CD14-positive monocyte (primary cell): ENCODE measurements around the gene KIF25. TPM values are rescaled to one million over a fixed set of nuclear protein-coding genes. Genes with fewer than 3 reads are reported as not detected.

ENCODE experiments used
- DNase-seq, 3 donors: peaks; one replicate each; pipeline ENCODE4 v3.0.0-alpha.2; 2011 to 2022
- H2AFZ ChIP-seq: 2 replicates; pipeline ENCODE4 v1.6.0; 2012; ENCODE audit warnings: mild to moderate bottlenecking, low read depth, low read length, inconsistent platforms; ENCODE audit not compliant: insufficient read depth, poor library complexity, severe bottlenecking
- H3K27ac ChIP-seq, 2 donors: 1 replicate in 1 of 2; 2 replicates in 1 of 2; pipeline ENCODE4 v1.5.1; 2012 to 2013; ENCODE audit warnings: low read length in 2 of 2, control low read depth in 1 of 2, inconsistent platforms in 1 of 2, low read depth in 1 of 2, mild to moderate bottlenecking in 1 of 2
- H3K27me3 ChIP-seq, 2 donors: one replicate each; pipeline versions ENCODE4 v1.6.0 to v1.6.1; 2011 to 2013; ENCODE audit warnings: low read length in 2 of 2; ENCODE audit not compliant: control insufficient read depth in 2 of 2, insufficient read depth in 2 of 2
- H3K36me3 ChIP-seq, 2 donors: replicated peaks in 1 of 2; 1 replicate in 1 of 2; 2 replicates in 1 of 2; pipeline versions ENCODE4 v1.5.1 to v1.6.1; 2012 to 2013; ENCODE audit warnings: low read length in 2 of 2, control low read depth in 1 of 2, inconsistent platforms in 1 of 2, mild to moderate bottlenecking in 1 of 2; ENCODE audit not compliant: insufficient read depth in 2 of 2, control insufficient read depth in 1 of 2
- H3K4me1 ChIP-seq, 2 donors: 1 replicate in 1 of 2; 2 replicates in 1 of 2; pipeline versions ENCODE4 v1.5.1 to v1.6.1; 2012 to 2013; ENCODE audit warnings: low read length in 2 of 2, control low read depth in 1 of 2, inconsistent platforms in 1 of 2, mild to moderate bottlenecking in 1 of 2, moderate library complexity in 1 of 2; ENCODE audit not compliant: insufficient read depth in 2 of 2, control insufficient read depth in 1 of 2
- H3K4me2 ChIP-seq: replicated peaks from 2 replicates; pipeline ENCODE3; 2012; ENCODE audit warnings: low read length, moderate library complexity, mild to moderate bottlenecking; ENCODE audit not compliant: poor library complexity, severe bottlenecking; ENCODE audit errors: extremely low read depth
- H3K4me3 ChIP-seq, 3 experiments: fragments of 200-600 bp in 1 of 3; sonication (generic) in 1 of 3; replicated peaks in 1 of 3; 1 replicate in 2 of 3; 2 replicates in 1 of 3; pipeline ENCODE4 v1.5.1; 2011 to 2013; ENCODE audit warnings: low read length in 3 of 3, mild to moderate bottlenecking in 3 of 3, control low read depth in 2 of 3, low read depth in 2 of 3, inconsistent platforms in 1 of 3, moderate library complexity in 1 of 3
- H3K79me2 ChIP-seq: 2 replicates; pipeline ENCODE4 v1.6.0; 2012; ENCODE audit warnings: mild to moderate bottlenecking, control low read depth, inconsistent platforms, low read length, moderate library complexity; ENCODE audit not compliant: insufficient read depth
- H3K9ac ChIP-seq: 2 replicates; pipeline ENCODE4 v1.6.0; 2017; ENCODE audit warnings: low read length, mild to moderate bottlenecking; ENCODE audit not compliant: insufficient read depth, poor library complexity, severe bottlenecking
- H3K9me3 ChIP-seq, 2 donors: replicated peaks in 1 of 2; 1 replicate in 1 of 2; 2 replicates in 1 of 2; pipeline versions ENCODE4 v1.5.1 to v1.6.1; 2012 to 2013; ENCODE audit warnings: low read length in 2 of 2, control low read depth in 1 of 2; ENCODE audit not compliant: control insufficient read depth in 1 of 2, insufficient read depth in 1 of 2
- H4K20me1 ChIP-seq: 2 replicates; pipeline ENCODE4 v1.6.0; 2012; ENCODE audit warnings: mild to moderate bottlenecking, low read length, control low read depth, moderate library complexity; ENCODE audit not compliant: insufficient read depth
- H3K27ac Mint-ChIP-seq, 7 donors: one replicate each; pipeline ENCODE4 v1.8.0; 2020; ENCODE audit warnings: mild to moderate bottlenecking in 7 of 7, mixed read lengths in 7 of 7, moderate library complexity in 6 of 7, inconsistent platforms in 2 of 7
- H3K27me3 Mint-ChIP-seq, 3 donors: one replicate each; pipeline ENCODE4 v1.8.0; 2021 to 2022; ENCODE audit warnings: low read depth in 3 of 3, mild to moderate bottlenecking in 3 of 3, mixed read lengths in 3 of 3, moderate library complexity in 3 of 3, inconsistent platforms in 1 of 3
- H3K36me3 Mint-ChIP-seq, 2 donors: one replicate each; pipeline ENCODE4 v1.8.0; 2020; ENCODE audit warnings: mixed read lengths in 2 of 2, inconsistent platforms in 1 of 2, mild to moderate bottlenecking in 1 of 2
- H3K4me1 Mint-ChIP-seq: one replicate; pipeline ENCODE4 v1.8.0; 2020; ENCODE audit warnings: mild to moderate bottlenecking, mixed read lengths
- H3K4me3 Mint-ChIP-seq, 2 donors: one replicate each; pipeline ENCODE4 v1.8.0; 2020; ENCODE audit warnings: mild to moderate bottlenecking in 2 of 2, mixed read lengths in 2 of 2, moderate library complexity in 1 of 2
- H3K9me3 Mint-ChIP-seq, 7 donors: one replicate each; pipeline ENCODE4 v1.8.0; 2020 to 2022; ENCODE audit warnings: mixed read lengths in 7 of 7, mild to moderate bottlenecking in 6 of 7, moderate library complexity in 6 of 7, inconsistent platforms in 2 of 7
- WGBS: methylation state at CpG from one replicate; pipeline ENCODE4 v1.1.5; 2013; ENCODE audit warnings: missing lambda C conversion rate; ENCODE audit not compliant: insufficient coverage; 5-methylcytosine and 5-hydroxymethylcytosine counted together
- intact Hi-C, 2 donors: fragments of 100-400 bp; cut with micrococcal nuclease; formaldehyde crosslinking; loops; one replicate each; pipeline versions ENCODE4 v1.15.0 to v1.15.1; 2023
- polyA plus RNA-seq, 3 donors: library from polyadenylated mRNA; depleted of rRNA in 1 of 3; unstranded in 2 of 3; stranded (reverse) in 1 of 3; fragments of 300-500 nt in 2 of 3; fragments of >200 nt in 1 of 3; fragmentation: Illumina TruSeq in 2 of 3; gene quantifications; 1 replicate in 2 of 3; 2 replicates in 1 of 3; pipeline ENCODE4 v1.2.3, GENCODE V29; 2012 to 2021
- TF ChIP-seq, protein P1 (sequence below): fragments of 200-600 bp; IDR thresholded peaks from one replicate; pipeline ENCODE4 v1.8.0; 2022; ENCODE audit warnings: antibody characterized with exemption, mild to moderate bottlenecking

KIF25 gene
- polyA plus RNA-seq, 3 donors: not detected

GRCh38 chr6:168011291-168011690 lies 13.8 kb downstream of the KIF25 start:
- H3K4me1 ChIP-seq: no peaks in the 10 kb centered on the region
- intact Hi-C loops: no loop called here
- no CpG with 5 or more reads among the region's 1 CpG for WGBS
- H3K36me3 Mint-ChIP-seq: no peaks in the 10 kb centered on the region
- H2AFZ ChIP-seq: no peak overlapping the region
- DNase-seq: no peak
- H3K4me3 Mint-ChIP-seq: no peak overlapping the region
- no peak overlapping the region for H3K27ac ChIP-seq
- peaks cover 4% of the 10 kb centered on the region for H3K4me1 Mint-ChIP-seq
- H3K79me2 ChIP-seq: no peaks in the 10 kb centered on the region
- H3K9me3 ChIP-seq: peaks cover 26 to 27% of the 10 kb centered on the region in 2 donors
- H3K9ac ChIP-seq: no peak overlapping the region
- no peaks in the 10 kb centered on the region for H3K27me3 ChIP-seq
- no peak overlapping the region for H3K27ac Mint-ChIP-seq
- H3K27me3 Mint-ChIP-seq: peaks cover 0 to 4% (median 0%) of the 10 kb centered on the region in 3 donors
- H3K9me3 Mint-ChIP-seq: peaks cover 19 to 37% (median 32%) of the 10 kb centered on the region in 7 donors
- H3K4me3 ChIP-seq: no peak overlapping the region
- TF ChIP-seq, protein P1, sequence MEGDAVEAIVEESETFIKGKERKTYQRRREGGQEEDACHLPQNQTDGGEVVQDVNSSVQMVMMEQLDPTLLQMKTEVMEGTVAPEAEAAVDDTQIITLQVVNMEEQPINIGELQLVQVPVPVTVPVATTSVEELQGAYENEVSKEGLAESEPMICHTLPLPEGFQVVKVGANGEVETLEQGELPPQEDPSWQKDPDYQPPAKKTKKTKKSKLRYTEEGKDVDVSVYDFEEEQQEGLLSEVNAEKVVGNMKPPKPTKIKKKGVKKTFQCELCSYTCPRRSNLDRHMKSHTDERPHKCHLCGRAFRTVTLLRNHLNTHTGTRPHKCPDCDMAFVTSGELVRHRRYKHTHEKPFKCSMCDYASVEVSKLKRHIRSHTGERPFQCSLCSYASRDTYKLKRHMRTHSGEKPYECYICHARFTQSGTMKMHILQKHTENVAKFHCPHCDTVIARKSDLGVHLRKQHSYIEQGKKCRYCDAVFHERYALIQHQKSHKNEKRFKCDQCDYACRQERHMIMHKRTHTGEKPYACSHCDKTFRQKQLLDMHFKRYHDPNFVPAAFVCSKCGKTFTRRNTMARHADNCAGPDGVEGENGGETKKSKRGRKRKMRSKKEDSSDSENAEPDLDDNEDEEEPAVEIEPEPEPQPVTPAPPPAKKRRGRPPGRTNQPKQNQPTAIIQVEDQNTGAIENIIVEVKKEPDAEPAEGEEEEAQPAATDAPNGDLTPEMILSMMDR: no peak
- no peaks in the 10 kb centered on the region for H4K20me1 ChIP-seq
- no peak overlapping the region for H3K4me2 ChIP-seq
- H3K36me3 ChIP-seq: no peaks in the 10 kb centered on the region

DNA sequence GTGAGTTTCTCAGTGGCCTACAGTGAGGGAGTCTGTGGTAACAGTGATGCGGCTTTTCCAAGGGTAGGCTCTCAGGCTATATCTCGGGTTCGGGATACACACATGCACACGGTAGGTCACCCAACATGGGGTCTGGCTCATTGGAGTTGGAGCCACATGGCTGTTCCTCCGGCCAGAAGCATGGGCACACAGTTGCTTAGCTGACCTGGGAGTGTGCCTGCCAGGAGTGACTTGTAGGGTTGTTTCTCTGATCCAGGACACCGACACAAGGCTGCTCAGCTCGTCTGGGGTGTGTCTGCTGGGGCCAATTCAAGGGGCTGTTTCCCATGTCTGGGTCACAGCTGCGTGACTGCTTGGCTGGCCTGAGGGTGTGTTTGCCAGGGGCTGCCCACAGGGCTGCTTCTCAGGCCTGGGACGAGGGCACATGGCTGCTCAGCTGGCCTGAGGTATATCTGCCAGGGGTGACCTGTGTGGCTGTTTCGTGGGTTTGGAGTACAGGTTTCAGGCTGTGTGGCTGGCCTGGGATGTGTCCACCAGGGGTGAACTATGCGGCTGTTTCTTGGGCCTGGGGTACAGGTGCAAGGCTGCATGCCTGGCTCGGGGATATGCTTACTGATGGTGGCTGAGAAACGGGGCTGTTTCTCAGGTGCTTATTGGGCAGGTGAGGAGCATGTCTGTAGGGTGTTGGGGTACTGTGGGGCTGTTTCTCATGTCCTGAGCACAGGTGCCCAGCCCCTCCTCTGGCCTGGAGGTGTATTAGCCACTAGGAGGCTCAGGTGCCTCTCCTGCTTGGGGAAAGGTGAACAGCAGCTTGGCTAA lies 15.2 kb downstream of the KIF25 start:
- H3K36me3 Mint-ChIP-seq: no peaks in the 10 kb centered on the region
- no peak overlapping the region for H2AFZ ChIP-seq
- H3K79me2 ChIP-seq: no peaks in the 10 kb centered on the region
- 89% methylated on average over 12 of the region's 13 CpGs for WGBS
- H3K9me3 ChIP-seq: peaks cover 32 to 37% of the 10 kb centered on the region in 2 donors
- H3K27me3 Mint-ChIP-seq: peaks cover 0 to 6% (median 0%) of the 10 kb centered on the region in 3 donors
- no peak overlapping the region for H3K4me3 ChIP-seq
- H3K36me3 ChIP-seq: no peaks in the 10 kb centered on the region
- intact Hi-C loops: no loop called here
- no peak overlapping the region for H3K27ac ChIP-seq
- H4K20me1 ChIP-seq: no peaks in the 10 kb centered on the region
- H3K9me3 Mint-ChIP-seq: peaks cover 19 to 43% (median 38%) of the 10 kb centered on the region in 7 donors
- no peaks in the 10 kb centered on the region for H3K4me1 Mint-ChIP-seq
- H3K9ac ChIP-seq: no peak overlapping the region
- no peak overlapping the region for H3K27ac Mint-ChIP-seq
- no peak overlapping the region for H3K4me3 Mint-ChIP-seq
- DNase-seq: no peak
- no peaks in the 10 kb centered on the region for H3K4me1 ChIP-seq
- H3K27me3 ChIP-seq: no peaks in the 10 kb centered on the region
- TF ChIP-seq, protein P1: no peak
- no peak overlapping the region for H3K4me2 ChIP-seq
